Measurements from ENCODE around the gene BACE2.

BACE2 gene

DNA sequence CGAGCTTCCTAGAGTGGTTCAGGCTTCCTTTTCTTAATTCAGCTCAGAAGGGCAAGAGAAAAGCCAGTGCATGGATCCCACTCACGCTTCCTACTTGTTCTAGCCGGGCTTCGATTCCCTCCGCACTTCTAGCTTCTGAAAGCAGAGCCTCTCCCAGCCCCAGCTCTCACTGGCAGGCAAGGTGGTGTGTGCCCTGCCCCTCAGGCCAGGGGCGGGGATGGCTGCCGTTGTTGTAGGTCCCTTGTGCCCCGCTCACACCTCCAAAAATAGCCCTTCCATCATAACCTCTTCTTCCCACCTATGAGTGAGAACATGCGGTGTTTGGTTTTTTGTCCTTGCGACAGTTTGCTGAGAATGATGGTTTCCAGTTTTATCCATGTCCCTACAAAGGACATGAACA is 31.6 kb downstream of the BACE2 start:
- Histone ChIP-seq H3K9me3 (ENCODE audit: control insufficient read depth, insufficient read depth, low read depth, low read length) (no peaks in the 10 kb centered on the region), H3K27ac (ENCODE audit: extremely low read depth, low read depth, low read length) (no peak overlapping the region), H3K4me1 (ENCODE audit: control insufficient read depth, insufficient read depth, low read length) (peaks cover 5% of the 10 kb centered on the region; the same call in 1 of the 2 replicates), H3K36me3 (ENCODE audit: control insufficient read depth in 2 of 2, insufficient read depth in 1 of 2, low read length in 2 of 2) (no peaks in the 10 kb centered on the region), H3K4me3 (ENCODE audit: low read depth, low read length) (no peak overlapping the region)
- ChIA-PET POLR2A (no interaction called here), CTCF (interaction anchor here (0.6 kb wide), 1 partner anchor 1032 kb away, joined by 4 read pairs; no protein-coding TSS in a partner anchor)
- TF ChIP-seq ZNF521 (tag by site-specific recombination; IDR thresholded peaks at IDR 0.05) (no peak), MZF1 (tag by site-specific recombination; IDR thresholded peaks at IDR 0.05; ENCODE audit: borderline replicate concordance) (no peak), ZNF121 (tag by site-specific recombination; IDR thresholded peaks at IDR 0.05) (no peak), ZNF626 (tag by site-specific recombination; IDR thresholded peaks at IDR 0.05) (no peak), ZNF600 (tag by site-specific recombination; IDR thresholded peaks at IDR 0.05) (no peak), ZNF10 (tag by site-specific recombination; IDR thresholded peaks at IDR 0.05) (no peak)

DNA sequence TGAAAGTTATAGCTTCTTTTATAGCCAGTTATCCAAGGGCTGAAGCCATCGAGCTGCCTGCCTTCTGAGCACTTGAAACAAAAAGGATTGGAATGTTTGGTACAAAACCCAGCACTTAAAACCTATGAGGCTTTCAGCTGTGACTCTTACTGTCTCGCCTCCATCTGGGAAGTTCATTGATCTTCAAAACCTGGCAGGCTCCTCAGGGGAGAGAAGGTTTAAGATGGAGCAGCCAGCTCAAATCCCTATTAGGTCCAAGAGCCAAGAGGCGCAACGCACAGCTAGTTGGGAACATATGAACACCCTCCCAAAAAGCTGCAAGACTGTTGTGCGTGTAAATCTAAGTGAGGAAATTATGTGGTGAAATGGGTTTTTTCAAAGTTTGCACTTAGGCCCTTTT is 33.4 kb downstream of the BACE2 start:
- ChIA-PET CTCF (no interaction called here), POLR2A (no interaction called here)
- peaks cover 5% of the 10 kb centered on the region; the same call in 1 of the 2 replicates for H3K4me1 ChIP-seq (ENCODE audit: control insufficient read depth, insufficient read depth, low read length)
- no peak overlapping the region for H3K4me3 ChIP-seq (ENCODE audit: low read depth, low read length)
- H3K27ac ChIP-seq (ENCODE audit: extremely low read depth, low read depth, low read length): no peak overlapping the region
- H3K9me3 ChIP-seq (ENCODE audit: control insufficient read depth, insufficient read depth, low read depth, low read length): no peaks in the 10 kb centered on the region
- no peak for TF ChIP-seq BCL11B (tag by site-specific recombination; IDR thresholded peaks at IDR 0.05; ENCODE audit: low read depth)
- no peak for TF ChIP-seq ZNF600 (tag by site-specific recombination; IDR thresholded peaks at IDR 0.05)
- TF ChIP-seq ZNF473 (tag by site-specific recombination; IDR thresholded peaks at IDR 0.05): no peak
- no peaks in the 10 kb centered on the region for H3K36me3 ChIP-seq (ENCODE audit: control insufficient read depth in 2 of 2, insufficient read depth in 1 of 2, low read length in 2 of 2)

DNA sequence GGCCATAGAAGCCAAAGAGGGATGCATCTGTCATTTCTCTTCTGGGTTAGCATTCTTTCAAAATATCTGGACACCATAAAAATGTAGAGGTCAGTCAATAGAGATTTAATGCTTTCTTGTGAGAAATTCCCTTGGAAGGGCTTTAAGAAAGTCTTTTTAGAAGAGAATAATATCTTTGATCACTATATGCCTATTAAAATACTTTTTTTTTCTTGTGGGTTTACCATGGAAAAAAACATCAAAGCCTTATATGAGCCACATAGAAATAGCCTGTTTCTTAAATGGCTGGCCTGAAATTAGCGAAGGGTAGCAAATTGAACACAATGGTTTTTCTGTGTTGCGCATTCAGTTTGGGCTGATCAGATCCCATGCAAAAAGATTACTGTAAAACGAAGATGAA is 36.8 kb downstream of the BACE2 start:
- H3K4me1 ChIP-seq (ENCODE audit: control insufficient read depth, insufficient read depth, low read length): peaks cover 6% of the 10 kb centered on the region; the same call in 1 of the 2 replicates
- TF ChIP-seq, protein P1, sequence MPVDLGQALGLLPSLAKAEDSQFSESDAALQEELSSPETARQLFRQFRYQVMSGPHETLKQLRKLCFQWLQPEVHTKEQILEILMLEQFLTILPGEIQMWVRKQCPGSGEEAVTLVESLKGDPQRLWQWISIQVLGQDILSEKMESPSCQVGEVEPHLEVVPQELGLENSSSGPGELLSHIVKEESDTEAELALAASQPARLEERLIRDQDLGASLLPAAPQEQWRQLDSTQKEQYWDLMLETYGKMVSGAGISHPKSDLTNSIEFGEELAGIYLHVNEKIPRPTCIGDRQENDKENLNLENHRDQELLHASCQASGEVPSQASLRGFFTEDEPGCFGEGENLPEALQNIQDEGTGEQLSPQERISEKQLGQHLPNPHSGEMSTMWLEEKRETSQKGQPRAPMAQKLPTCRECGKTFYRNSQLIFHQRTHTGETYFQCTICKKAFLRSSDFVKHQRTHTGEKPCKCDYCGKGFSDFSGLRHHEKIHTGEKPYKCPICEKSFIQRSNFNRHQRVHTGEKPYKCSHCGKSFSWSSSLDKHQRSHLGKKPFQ (tag by site-specific recombination; IDR thresholded peaks at IDR 0.05): no peak
- TF ChIP-seq ZNF555 (tag by site-specific recombination; conservative IDR thresholded peaks at IDR 0.05): no peak
- no peak for TF ChIP-seq KLF1 (tag by site-specific recombination; IDR thresholded peaks at IDR 0.05)
- TF ChIP-seq, protein P2, sequence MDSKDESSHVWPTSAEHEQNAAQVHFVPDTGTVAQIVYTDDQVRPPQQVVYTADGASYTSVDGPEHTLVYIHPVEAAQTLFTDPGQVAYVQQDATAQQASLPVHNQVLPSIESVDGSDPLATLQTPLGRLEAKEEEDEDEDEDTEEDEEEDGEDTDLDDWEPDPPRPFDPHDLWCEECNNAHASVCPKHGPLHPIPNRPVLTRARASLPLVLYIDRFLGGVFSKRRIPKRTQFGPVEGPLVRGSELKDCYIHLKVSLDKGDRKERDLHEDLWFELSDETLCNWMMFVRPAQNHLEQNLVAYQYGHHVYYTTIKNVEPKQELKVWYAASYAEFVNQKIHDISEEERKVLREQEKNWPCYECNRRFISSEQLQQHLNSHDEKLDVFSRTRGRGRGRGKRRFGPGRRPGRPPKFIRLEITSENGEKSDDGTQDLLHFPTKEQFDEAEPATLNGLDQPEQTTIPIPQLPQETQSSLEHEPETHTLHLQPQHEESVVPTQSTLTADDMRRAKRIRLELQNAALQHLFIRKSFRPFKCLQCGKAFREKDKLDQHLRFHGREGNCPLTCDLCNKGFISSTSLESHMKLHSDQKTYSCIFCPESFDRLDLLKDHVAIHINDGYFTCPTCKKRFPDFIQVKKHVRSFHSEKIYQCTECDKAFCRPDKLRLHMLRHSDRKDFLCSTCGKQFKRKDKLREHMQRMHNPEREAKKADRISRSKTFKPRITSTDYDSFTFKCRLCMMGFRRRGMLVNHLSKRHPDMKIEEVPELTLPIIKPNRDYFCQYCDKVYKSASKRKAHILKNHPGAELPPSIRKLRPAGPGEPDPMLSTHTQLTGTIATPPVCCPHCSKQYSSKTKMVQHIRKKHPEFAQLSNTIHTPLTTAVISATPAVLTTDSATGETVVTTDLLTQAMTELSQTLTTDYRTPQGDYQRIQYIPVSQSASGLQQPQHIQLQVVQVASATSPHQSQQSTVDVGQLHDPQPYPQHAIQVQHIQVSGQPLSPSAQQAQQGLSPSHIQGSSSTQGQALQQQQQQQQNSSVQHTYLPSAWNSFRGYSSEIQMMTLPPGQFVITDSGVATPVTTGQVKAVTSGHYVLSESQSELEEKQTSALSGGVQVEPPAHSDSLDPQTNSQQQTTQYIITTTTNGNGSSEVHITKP (tag by site-specific recombination; IDR thresholded peaks at IDR 0.05): no peak
- TF ChIP-seq TRIM28 (IDR thresholded peaks at IDR 0.05; ENCODE audit: borderline replicate concordance, low read length): no peak
- no peak for TF ChIP-seq GLIS2 (tag by site-specific recombination; IDR thresholded peaks at IDR 0.05)
- no peak for TF ChIP-seq ZNF391 (tag by site-specific recombination; IDR thresholded peaks at IDR 0.05; ENCODE audit: borderline replicate concordance, low read depth)
- TF ChIP-seq ZNF366 (tag by site-specific recombination; conservative IDR thresholded peaks at IDR 0.05): no peak
- no peak for TF ChIP-seq ZNF169 (tag by site-specific recombination; IDR thresholded peaks at IDR 0.05)
- TF ChIP-seq, protein P3, sequence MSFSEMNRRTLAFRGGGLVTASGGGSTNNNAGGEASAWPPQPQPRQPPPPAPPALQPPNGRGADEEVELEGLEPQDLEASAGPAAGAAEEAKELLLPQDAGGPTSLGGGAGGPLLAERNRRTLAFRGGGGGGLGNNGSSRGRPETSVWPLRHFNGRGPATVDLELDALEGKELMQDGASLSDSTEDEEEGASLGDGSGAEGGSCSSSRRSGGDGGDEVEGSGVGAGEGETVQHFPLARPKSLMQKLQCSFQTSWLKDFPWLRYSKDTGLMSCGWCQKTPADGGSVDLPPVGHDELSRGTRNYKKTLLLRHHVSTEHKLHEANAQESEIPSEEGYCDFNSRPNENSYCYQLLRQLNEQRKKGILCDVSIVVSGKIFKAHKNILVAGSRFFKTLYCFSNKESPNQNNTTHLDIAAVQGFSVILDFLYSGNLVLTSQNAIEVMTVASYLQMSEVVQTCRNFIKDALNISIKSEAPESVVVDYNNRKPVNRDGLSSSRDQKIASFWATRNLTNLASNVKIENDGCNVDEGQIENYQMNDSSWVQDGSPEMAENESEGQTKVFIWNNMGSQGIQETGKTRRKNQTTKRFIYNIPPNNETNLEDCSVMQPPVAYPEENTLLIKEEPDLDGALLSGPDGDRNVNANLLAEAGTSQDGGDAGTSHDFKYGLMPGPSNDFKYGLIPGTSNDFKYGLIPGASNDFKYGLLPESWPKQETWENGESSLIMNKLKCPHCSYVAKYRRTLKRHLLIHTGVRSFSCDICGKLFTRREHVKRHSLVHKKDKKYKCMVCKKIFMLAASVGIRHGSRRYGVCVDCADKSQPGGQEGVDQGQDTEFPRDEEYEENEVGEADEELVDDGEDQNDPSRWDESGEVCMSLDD (tag by site-specific recombination; IDR thresholded peaks at IDR 0.05): no peak
- TF ChIP-seq ZNF623 (tag by site-specific recombination; IDR thresholded peaks at IDR 0.05): no peak
- no peak for TF ChIP-seq ZXDB (tag by site-specific recombination; IDR thresholded peaks at IDR 0.05)
- no peaks in the 10 kb centered on the region for H3K9me3 ChIP-seq (ENCODE audit: control insufficient read depth, insufficient read depth, low read depth, low read length)
- H3K36me3 ChIP-seq (ENCODE audit: control insufficient read depth in 2 of 2, insufficient read depth in 1 of 2, low read length in 2 of 2): no peaks in the 10 kb centered on the region
- CTCF ChIA-PET: no interaction called here
- POLR2A ChIA-PET: no interaction called here
- no peak overlapping the region for H3K27ac ChIP-seq (ENCODE audit: extremely low read depth, low read depth, low read length)
- no peak overlapping the region for H3K4me3 ChIP-seq (ENCODE audit: low read depth, low read length)
